Measurements from ENCODE around the gene PNCK. TPM values are rescaled to one million over a fixed set of nuclear protein-coding genes. Genes with fewer than 3 reads are reported as not detected.

Gene PNCK
- total RNA-seq, 1 experiment from 2014 or later = not detected

DNA sequence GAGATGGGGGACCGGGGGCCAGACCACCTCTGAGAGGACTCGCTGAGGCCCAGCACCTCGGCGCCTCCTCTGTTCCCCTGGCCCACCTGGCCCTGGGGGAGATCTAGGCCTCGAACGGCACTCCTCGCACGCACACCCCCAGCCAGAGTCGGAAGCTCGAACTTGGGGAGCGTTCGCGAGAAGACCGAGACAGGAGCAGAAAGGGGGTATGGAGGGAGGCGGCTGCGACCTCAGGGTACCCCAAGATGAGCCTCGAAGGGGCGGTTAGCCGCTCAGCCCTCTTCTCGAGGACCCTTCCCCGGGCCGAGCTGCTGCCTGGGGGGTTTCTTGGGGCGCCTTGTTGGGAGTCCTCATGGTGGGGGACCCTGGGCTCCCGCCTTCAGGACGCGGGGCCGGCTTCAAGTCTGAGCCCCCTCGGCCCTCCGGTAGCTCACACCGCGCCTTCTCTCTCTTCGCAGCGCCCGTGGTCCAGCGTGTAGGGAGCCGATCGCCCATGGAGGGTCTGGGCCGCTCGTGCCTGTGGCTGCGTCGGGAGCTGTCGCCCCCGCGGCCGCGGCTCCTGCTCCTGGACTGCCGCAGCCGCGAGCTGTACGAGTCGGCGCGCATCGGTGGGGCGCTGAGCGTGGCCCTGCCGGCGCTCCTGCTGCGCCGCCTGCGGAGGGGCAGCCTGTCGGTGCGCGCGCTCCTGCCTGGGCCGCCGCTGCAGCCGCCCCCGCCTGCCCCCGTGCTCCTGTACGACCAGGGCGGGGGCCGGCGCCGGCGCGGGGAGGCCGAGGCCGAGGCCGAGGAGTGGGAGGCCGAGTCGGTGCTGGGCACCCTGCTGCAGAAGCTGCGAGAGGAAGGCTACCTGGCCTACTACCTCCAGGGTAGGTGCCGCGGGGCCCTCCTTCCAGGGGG, 25.9 kb downstream of the PNCK start:
- in situ Hi-C loops (cut with HindIII; ENCODE audit: low pct_unique_long_range_greater_than_20kb, low sequenced_read_pairs) = no loop called here
- DNase-seq (ENCODE audit: low read depth) = no peak

DNA sequence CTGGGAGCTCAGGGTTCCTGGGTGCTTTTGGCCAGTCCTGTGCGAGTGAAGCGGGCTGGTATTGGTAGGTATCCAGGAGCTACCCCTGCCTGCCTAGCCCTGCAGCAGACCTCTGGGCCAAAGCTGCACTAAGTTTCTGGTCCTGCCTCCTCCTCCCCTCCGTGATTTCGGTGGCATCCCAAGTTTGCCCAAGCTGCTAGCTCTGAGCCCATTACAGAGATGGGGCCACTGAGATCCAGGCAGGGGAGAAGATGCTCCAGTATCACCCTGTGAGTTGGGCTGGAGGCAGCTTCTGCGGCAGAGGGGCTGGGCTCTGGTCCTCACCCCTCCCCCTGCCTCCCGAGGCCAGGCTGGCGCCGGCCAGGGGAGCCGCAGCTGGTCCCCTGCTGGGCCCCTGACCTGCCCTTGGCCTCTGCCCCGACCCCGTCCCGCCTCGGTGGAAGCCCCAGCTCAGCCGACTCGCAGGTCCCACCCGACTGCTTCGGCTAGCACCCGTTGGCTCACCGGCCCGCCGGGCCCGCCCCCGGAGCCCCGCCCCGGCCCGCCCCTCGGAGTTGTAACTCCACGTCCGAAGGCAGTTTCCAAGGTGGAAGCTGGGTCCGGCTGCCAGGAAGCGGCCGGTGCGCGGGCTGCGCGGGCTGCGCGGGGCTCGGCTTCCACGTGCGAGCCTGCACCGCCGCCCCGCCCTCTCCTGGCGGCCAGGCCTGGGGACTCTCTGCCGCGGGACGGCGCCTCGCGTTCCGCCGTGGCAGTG, 26.8 kb downstream of the PNCK start, which contains the start of gene DUSP9:
DUSP9 (plus strand) TSS at position 584 of the 754 bp plus-strand sequence. CDS start 751 bp downstream, outside the sequence.
- in situ Hi-C loops (cut with HindIII; ENCODE audit: low pct_unique_long_range_greater_than_20kb, low sequenced_read_pairs) = no loop called here
- DNase-seq (ENCODE audit: low read depth) = peak; percentile 28

DNA sequence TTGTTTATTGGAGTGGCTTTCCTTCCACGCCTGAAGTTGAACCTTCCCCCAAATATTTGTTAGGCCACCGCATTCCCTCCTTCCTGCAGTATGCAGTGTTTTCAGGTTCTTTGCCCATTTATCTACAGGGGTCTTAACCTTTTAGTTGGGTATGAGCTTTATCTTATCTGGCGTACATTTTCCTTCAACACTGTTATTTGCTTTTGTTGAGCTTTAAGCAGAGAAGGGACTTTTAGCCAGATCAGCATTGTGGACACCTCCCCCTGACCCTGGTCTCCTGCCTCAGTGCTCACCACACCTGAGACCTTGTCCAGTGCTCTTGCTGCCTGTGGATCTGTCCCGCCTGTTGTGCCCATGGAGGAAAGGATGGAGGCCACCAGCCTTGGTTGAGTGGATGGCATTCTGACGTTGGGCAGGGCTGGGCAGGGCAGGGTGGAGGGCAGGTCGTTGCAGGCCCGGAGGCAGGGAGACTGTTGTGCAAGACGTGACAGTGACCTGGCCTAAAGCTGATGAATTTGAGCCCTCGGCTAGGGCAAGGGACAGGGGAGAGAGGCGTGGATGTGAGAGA, 27.6 kb downstream of the PNCK start:
- in situ Hi-C loops (cut with HindIII; ENCODE audit: low pct_unique_long_range_greater_than_20kb, low sequenced_read_pairs) = no loop called here
- DNase-seq (ENCODE audit: low read depth) = no peak

DNA sequence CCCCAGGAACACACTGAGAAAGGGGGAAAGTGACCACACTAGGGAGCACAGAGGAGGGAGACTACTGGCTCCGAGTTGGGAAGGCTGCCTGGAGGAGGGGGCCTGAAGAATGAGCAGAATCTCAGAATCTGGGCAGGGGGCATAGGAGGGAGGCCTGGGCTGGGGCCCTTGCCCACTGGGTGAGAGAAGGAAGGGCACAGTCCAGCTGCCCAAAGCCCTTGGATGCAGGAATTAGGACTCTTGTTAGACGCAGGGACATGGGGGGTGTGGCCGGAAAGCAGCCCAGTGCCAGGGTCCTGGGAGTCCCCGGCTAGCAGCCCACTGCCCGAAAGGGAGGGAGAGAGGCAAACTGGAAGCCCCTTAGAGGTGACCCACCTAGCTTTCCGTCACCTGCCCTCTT, 28.5 kb downstream of the PNCK start:
- no peak for DNase-seq (ENCODE audit: low read depth)
- in situ Hi-C loops (cut with HindIII; ENCODE audit: low pct_unique_long_range_greater_than_20kb, low sequenced_read_pairs) = no loop called here

DNA sequence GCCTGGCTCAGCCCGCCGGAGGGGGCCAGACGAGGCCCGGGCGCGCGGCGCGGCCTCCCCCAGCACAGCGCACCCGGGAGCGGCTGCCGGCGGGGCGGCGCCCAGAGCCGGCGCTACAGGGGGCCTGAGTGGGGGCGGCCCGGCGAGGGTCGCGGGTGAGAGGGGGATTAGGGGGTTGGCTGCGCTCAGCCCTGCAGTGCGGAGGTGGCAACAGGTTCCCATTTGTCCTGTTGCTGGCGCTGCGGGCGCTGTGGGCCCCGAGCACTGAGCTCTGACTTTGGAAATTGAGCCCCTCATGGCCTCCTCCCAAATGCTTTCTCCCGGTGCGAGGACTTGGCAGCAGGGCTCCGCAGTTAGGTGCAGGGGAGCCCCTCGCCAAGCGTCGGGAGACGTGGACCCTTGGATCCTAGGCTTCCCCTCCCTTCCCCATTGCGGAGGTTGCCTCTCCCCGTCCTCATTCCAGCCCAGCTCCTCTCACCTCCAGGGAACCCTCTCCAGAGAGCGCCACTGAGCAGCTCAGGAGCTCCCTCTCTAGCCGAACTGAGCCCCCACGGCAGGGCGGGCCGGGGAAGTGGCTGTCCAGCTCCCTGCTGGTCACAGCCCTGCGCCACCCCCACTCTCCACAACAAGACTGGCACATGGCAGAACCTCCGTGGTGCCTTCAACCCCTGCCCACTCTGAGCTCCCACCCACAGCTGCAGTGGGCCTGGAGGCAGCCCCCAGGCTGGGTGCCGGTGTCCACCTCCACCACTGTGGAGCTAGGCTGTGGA, 29.1 kb downstream of the PNCK start:
- in situ Hi-C loops (cut with HindIII; ENCODE audit: low pct_unique_long_range_greater_than_20kb, low sequenced_read_pairs) = no loop called here
- no peak for DNase-seq (ENCODE audit: low read depth)

DNA sequence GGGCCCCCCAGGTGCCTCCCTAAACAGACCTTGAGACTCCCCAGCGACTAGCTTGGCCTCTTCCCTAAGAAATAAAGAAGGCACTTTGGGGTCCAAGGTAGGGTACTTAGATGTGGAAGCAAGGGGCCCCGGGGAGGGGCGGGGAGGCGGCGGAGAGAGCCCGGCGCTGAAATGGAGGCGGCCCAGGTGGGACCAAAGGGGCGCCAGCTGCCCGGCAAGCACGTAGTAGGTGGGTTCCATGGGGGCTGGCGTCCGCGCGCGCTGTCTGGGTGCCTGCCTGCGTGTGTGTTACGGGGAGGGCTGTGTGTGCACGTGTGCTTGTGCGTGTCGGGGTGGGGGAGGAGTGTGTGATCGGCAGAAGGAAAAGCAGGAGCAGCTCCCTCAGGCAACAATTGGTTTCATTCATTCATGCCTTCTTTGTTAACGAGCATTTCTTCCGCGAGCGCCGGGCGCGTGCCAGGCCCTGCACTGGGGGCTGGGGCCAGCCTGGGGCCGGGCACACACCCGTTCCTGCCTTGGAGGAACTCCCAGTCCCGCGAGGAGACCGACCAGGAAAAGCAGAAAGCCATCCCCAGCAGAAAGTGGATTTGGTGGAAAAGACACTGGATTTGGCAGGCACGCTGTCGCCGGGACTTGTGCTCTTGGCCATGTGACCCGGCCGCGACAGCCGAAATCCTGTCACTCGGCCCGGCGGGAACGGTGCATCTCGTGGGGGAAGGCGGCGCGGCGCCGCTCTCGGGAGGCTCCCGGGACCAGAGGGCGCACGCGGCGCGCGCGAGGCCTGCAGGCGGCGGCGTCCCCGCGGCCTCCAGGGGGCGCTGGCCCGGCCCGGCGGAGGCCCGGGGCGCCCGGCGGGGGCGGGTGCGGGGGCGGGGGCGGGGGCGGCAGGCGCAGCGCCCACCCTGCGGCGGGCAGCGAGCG, 29.9 kb downstream of the PNCK start:
- in situ Hi-C loops (cut with HindIII; ENCODE audit: low pct_unique_long_range_greater_than_20kb, low sequenced_read_pairs) = no loop called here
- DNase-seq (ENCODE audit: low read depth) = peak; percentile 41

DNA sequence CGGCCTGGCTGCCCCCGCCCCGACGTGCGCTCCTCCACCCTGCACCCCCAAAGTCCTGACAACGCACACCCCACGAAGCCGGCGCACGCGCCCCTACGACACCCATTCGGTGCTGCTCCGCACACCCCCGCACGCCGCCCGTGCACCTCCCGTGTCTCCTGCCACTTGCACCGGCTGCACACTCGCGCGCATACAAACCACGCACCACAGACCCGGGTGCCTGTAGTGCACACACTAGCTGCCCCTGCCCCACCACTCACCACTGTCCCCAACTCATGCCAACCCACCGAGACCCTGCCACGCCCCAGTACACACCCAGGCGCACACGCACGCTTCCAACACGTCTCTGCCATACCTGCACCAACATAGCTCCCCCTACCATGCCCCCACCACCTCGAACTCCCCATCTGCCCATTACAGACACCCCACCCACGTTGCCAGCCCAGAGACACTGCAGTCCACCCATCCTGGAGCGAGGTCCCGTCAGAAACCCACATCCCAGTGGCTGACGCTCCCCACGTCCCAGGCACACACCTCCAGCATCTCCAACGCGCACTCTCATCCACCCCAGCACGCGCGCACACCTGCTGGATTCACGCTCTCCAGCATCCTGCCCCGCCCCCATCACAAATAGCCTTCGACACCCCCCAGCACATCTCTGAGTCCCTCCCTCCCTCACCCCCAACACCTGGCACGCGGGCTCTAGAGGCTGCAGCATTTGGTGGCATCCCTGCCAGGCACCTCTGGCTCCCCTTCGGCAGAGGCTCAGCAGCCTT, 30.8 kb downstream of the PNCK start:
- in situ Hi-C loops (cut with HindIII; ENCODE audit: low pct_unique_long_range_greater_than_20kb, low sequenced_read_pairs) = no loop called here
- no peak for DNase-seq (ENCODE audit: low read depth)

DNA sequence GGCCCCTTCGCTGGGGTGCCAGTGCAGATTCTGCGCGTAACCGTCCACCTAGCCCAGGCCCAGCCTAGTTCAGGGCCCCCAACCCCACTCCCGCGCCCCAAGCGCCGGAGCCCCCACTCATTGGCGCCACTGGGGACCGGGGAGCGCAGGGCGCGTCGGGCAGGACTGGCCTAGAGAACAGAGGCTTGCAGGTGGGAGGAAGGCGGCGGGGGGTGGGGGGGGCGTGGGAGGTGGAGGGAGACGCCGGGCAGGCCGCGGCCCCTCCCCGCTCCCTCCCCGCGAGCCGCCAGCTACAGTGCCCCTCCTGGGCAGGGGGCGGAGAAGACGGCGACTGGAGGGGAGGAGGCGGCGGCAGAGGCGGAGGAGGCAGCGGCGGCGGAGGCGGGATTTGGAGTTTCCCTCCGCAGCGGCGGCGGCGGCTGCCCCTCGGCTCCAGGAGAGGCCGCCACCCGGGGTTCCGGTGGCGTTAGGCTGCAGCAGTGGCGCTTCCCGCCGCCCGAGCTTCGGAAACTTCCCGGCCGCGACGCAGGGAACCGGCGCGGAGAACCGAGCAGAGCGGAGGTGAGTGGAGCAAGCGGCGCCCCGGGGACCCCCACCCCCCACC, 31.5 kb downstream of the PNCK start:
- DNase-seq (ENCODE audit: low read depth) = peak; percentile 15
- in situ Hi-C loops (cut with HindIII; ENCODE audit: low pct_unique_long_range_greater_than_20kb, low sequenced_read_pairs) = no loop called here

DNA sequence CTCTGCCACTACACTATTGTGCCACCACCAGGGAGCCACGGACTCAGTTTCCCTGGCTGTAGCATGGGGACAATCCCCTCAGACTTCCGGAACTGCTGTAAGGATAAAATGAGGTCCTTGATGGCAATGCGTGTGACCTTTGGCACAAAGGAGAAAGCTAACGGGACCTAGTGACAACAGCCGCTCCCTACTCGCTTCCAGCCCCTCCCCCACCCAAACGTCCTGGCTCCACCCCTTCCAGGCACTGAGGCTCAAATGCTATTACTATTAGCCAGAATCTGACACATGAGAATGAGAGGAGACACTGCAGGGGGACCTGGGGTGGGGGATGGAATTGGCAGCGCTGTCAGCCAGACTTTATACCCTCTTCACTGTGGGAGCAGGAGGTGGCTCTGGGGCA, 32.0 kb downstream of the PNCK start:
- DNase-seq (ENCODE audit: low read depth) = no peak
- in situ Hi-C loops (cut with HindIII; ENCODE audit: low pct_unique_long_range_greater_than_20kb, low sequenced_read_pairs) = no loop called here

DNA sequence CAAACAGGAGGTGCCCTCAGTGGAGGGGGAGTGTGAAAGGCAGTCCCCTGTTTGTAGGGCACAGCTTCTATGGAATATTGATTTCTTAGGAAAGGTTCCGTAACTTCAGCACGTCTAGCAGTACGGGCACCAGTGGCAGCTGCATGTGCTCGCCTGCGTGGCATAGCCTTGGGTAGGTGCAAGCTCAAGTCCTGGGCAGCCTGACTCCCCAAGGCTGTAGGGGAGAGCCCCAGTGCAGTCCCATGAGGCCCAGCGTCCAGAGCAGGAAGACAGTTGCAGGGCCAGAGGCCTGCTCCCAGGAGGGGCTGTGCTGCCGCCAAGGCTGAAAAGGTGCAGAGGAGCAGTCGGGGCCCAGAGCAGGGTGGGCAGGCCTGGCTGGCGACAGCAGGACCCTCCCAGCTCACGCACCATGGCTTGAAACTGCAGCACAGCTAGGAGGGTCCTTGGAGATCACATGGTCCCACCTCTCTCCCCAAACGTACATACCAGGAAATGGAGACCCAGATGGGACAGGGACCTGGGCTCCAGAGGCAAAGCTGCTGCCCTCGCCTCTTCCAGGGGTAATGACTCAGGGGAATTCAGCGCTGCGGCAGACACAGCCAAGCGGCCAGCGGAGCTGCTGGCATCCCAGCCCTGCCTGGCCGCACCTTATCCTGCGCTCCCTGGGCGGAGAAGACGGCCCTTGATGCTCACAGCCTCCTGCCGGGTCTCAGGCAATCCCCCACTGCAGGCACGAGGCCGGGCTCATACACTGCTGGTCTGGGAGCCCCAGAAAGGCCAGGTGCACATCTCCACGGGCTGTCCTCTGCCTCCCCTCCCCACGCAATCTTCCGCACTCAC, 32.7 kb downstream of the PNCK start:
- no peak for DNase-seq (ENCODE audit: low read depth)
- in situ Hi-C loops (cut with HindIII; ENCODE audit: low pct_unique_long_range_greater_than_20kb, low sequenced_read_pairs) = no loop called here

DNA sequence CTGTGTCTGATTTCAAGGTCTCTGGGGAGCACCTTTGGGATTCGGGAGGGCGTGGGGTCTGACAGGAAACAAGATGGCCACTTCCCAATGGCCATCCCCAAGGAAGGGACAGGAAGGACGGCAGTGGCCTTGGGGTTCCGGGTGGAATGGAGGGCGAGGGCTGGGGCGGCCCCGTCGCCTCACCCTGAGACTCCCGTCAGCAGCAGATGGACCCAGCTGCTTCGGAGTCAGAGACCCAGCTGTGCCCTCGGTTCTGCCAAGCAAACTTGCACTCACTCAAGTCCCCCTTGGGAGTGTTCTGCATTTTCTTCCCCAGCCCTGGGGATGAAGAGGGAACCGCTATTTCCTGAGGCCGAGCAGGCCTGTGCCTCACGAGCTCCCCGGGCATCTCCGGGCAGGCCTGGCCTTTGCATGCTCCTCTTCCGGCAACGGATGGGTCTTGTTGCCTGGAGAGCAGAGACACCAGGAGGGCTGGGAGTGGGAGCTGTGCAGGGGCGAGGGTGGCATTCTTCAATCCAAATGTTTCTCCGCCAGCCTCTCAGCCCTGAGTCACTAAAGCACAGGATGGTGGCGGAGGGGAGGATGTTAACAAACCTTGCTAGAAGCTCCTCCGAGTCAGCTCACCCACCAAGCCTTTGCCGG, 33.4 kb downstream of the PNCK start:
- in situ Hi-C loops (cut with HindIII; ENCODE audit: low pct_unique_long_range_greater_than_20kb, low sequenced_read_pairs) = no loop called here

DNA sequence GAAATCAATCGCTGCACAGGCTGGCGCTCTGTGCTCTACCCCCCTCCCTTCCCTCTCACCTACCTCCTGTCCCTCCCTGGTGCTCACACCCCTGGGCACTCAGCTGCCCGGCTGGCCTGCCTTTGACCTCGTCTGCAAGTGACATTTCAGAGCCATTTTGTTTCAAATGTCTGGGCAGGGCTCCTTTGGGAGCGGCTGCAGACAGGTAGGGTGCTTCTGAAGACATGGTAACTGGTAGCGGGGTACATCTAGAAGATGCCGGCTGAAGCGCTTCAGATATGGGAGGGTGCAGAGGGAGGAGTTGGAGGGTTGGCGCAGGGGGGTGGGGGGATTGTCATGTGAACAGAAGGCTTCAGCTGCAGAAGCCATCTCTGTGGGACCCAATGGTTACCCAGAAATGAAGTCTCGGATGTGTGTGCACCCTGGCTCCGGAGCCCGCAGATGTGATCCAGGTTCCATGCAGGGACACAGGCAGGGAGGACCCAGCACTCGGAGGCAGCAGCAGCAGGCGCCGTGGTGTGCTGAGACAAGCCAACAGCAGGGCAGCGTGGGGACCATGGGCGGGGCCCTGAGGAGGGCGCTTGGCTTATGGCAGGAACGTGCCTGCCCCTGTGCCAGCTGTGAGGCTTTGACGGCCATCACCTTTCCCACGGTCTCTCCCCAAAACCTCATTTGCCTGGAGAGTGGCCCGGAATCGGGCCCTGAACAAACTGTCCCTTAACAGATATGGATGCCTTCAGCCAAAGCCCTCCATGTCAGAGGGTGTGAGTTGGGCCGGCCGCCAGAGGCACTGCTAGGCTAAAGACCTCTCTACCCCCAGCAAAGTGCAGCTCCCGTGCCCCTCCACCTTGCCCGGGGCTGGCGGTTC, 34.2 kb downstream of the PNCK start:
- DNase-seq (ENCODE audit: low read depth) = no peak
- in situ Hi-C loops (cut with HindIII; ENCODE audit: low pct_unique_long_range_greater_than_20kb, low sequenced_read_pairs) = no loop called here

More for the DNA sequence above, 33.4 kb downstream of the PNCK start:
- DNase-seq (ENCODE audit: low read depth) = no peak

DNA sequence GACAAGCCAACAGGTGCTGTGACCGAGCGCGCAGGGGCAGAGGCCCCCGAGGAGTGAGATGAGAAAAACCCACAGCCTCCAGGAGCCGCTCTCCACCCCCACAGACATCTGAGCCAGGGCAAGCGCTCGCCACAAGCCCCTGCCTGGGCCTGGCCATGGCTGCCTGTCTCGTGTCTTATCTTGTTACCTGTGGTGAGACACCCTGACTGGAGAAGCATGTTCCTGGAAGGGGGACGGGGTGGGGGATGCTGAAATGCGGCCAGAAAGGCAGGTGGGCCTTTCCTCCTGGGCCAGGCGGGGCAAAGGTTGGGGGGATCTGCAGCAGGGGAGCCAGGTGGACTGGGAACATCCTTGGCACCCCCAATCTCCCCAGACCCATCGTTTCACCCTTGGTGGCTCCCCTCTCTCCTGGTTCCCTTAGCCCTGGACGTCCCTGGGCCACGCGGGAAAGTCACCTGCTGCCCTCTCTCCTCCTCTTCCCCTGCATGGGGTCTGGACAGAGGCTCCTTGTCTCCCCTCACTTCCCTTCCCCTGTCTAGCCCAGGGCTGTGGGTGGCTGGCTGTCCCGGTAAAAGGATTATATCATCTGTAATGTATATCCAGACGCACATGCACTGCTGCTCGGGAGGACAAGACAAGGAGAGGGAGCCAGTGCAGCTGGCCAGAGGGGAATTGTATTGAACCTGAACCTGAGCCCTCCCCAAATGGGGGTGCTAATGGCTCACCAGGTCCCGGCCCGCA, 35.0 kb downstream of the PNCK start:
- in situ Hi-C loops (cut with HindIII; ENCODE audit: low pct_unique_long_range_greater_than_20kb, low sequenced_read_pairs) = no loop called here

DNA sequence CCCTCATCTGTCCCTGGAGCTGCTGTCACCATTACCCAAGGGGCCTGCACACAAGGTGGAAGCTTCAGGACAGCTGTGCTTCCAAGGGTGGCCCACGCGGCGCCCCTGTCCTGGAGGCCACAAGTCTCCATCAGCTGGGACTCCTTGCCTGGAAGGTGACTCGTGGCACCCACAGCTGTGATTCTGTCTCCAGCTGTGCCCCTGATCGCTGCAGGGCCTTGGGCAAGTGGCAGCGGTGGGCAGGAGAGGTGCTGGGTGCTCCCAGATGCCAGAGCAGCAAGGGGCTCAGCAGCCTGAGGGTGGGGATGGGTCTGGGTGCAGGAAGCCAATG, 35.6 kb downstream of the PNCK start:
- DNase-seq (ENCODE audit: low read depth) = no peak
- in situ Hi-C loops (cut with HindIII; ENCODE audit: low pct_unique_long_range_greater_than_20kb, low sequenced_read_pairs) = no loop called here

More for the DNA sequence above, 35.0 kb downstream of the PNCK start:
- DNase-seq (ENCODE audit: low read depth) = no peak
